Measurements from ENCODE around the gene CLCN7. TPM values are rescaled to one million over a fixed set of nuclear protein-coding genes. Genes with fewer than 3 reads are reported as not detected.
A peak's percentile ranks its signal among the peaks of the same experiment; 100 is the strongest.

The CLCN7 gene
- total RNA-seq, 1 donor from 2014 or later: 11.5 TPM

GRCh38 chr16:1433263-1433560 lies 41.6 kb downstream of the CLCN7 start:
- Histone ChIP-seq H3K27ac (no peak overlapping the region), H3K79me2 (ENCODE audit: low read depth) (no peaks in the 10 kb centered on the region), H3K4me1 (no peaks in the 10 kb centered on the region), H4K20me1 (ENCODE audit: low read depth) (no peaks in the 10 kb centered on the region), H3K36me3 (no peaks in the 10 kb centered on the region), H2AFZ (replicated peaks) (no peak overlapping the region), H3K9me3 (ENCODE audit: low read depth) (no peaks in the 10 kb centered on the region), H3K4me2 (no peak overlapping the region), H3K27me3 (no peaks in the 10 kb centered on the region), H3K9ac (peak overlapping the region; percentile 32), H3K4me3 (no peak overlapping the region), H3F3A (ENCODE audit: low read depth) (no peaks in the 10 kb centered on the region)
- H3K27ac Mint-ChIP-seq: no peak overlapping the region
- no peak for TF ChIP-seq CTCF (IDR thresholded peaks at IDR 0.05)
- no peak for TF ChIP-seq EZH2 (IDR thresholded peaks at IDR 0.05)
- no peak for TF ChIP-seq EZH2phosphoT487 (IDR thresholded peaks at IDR 0.05)
- no peak overlapping the region for H3K4me3 Mint-ChIP-seq
- peaks cover 10% of the 10 kb centered on the region for H3K4me1 Mint-ChIP-seq
- no peak for DNase-seq (ENCODE audit: low spot score)
- H3K36me3 Mint-ChIP-seq: no peaks in the 10 kb centered on the region
- H3K27me3 Mint-ChIP-seq (ENCODE audit: insufficient read depth, low read depth): no peaks in the 10 kb centered on the region
- no peaks in the 10 kb centered on the region for H3K9me3 Mint-ChIP-seq

GRCh38 chr16:1432388-1433262 lies 42.2 kb downstream of the CLCN7 start:
- H3K9me3 Mint-ChIP-seq: no peaks in the 10 kb centered on the region
- H3K4me3 Mint-ChIP-seq: no peak overlapping the region

GRCh38 chr16:1431497-1432270 lies 43.1 kb downstream of the CLCN7 start:
- Mint-ChIP-seq H3K9me3 (no peaks in the 10 kb centered on the region), H3K27ac (no peak overlapping the region), H3K36me3 (no peaks in the 10 kb centered on the region), H3K4me1 (peaks cover 13% of the 10 kb centered on the region), H3K4me3 (no peak overlapping the region), H3K27me3 (ENCODE audit: insufficient read depth, low read depth) (no peaks in the 10 kb centered on the region)
- no peak for DNase-seq (ENCODE audit: low spot score)
- H4K20me1 ChIP-seq (ENCODE audit: low read depth): no peaks in the 10 kb centered on the region
- H3K9ac ChIP-seq: no peak overlapping the region
- H3K4me2 ChIP-seq: no peak overlapping the region
- H3F3A ChIP-seq (ENCODE audit: low read depth): no peaks in the 10 kb centered on the region
- TF ChIP-seq EZH2phosphoT487 (IDR thresholded peaks at IDR 0.05) (no peak), EZH2 (IDR thresholded peaks at IDR 0.05) (no peak), CTCF (IDR thresholded peaks at IDR 0.05) (no peak)
- H2AFZ ChIP-seq (replicated peaks): no peak overlapping the region
- no peaks in the 10 kb centered on the region for H3K27me3 ChIP-seq
- H3K36me3 ChIP-seq: no peaks in the 10 kb centered on the region
- no peak overlapping the region for H3K27ac ChIP-seq
- peaks cover 5% of the 10 kb centered on the region for H3K4me1 ChIP-seq
- no peak overlapping the region for H3K4me3 ChIP-seq
- no peaks in the 10 kb centered on the region for H3K79me2 ChIP-seq (ENCODE audit: low read depth)
- no peaks in the 10 kb centered on the region for H3K9me3 ChIP-seq (ENCODE audit: low read depth)

More at GRCh38 chr16:1432388-1433262, 42.2 kb downstream of the CLCN7 start:
- no peak for DNase-seq (ENCODE audit: low spot score)
- H3K27me3 ChIP-seq: no peaks in the 10 kb centered on the region
- no peaks in the 10 kb centered on the region for H3K4me1 ChIP-seq
- H4K20me1 ChIP-seq (ENCODE audit: low read depth): no peaks in the 10 kb centered on the region
- H3K36me3 Mint-ChIP-seq: no peaks in the 10 kb centered on the region
- peaks cover 10% of the 10 kb centered on the region for H3K4me1 Mint-ChIP-seq
- H3F3A ChIP-seq (ENCODE audit: low read depth): no peaks in the 10 kb centered on the region
- H3K9ac ChIP-seq: peak overlapping the region; percentile 32
- H3K4me2 ChIP-seq: no peak overlapping the region
- H2AFZ ChIP-seq (replicated peaks): no peak overlapping the region
- no peak overlapping the region for H3K27ac ChIP-seq
- H3K9me3 ChIP-seq (ENCODE audit: low read depth): no peaks in the 10 kb centered on the region
- no peaks in the 10 kb centered on the region for H3K36me3 ChIP-seq
- no peak for TF ChIP-seq EZH2 (IDR thresholded peaks at IDR 0.05)
- TF ChIP-seq CTCF (IDR thresholded peaks at IDR 0.05): no peak
- no peak for TF ChIP-seq EZH2phosphoT487 (IDR thresholded peaks at IDR 0.05)
- no peak overlapping the region for H3K27ac Mint-ChIP-seq
- no peak overlapping the region for H3K4me3 ChIP-seq
- H3K27me3 Mint-ChIP-seq (ENCODE audit: insufficient read depth, low read depth): no peaks in the 10 kb centered on the region
- H3K79me2 ChIP-seq (ENCODE audit: low read depth): no peaks in the 10 kb centered on the region

Measured in neural progenitor cell (in vitro differentiated cells).